Trophoblast cell (in vitro differentiated cells and primary cell): Measurements from ENCODE around the gene MYDGF.

Experiments
- DNase-seq, 2 donors: peaks; one replicate each; pipeline ENCODE4 v3.0.0-alpha.2; 2016
- H2AFZ ChIP-seq: 2 replicates; pipeline ENCODE4 v1.6.1; 2013; ENCODE audit warnings: low read length, moderate library complexity, mild to moderate bottlenecking; ENCODE audit not compliant: insufficient read depth, poor library complexity
- H2AK5ac ChIP-seq: 2 replicates; pipeline ENCODE4 v1.6.1; 2013; ENCODE audit warnings: mild to moderate bottlenecking, low read length
- H2BK120ac ChIP-seq: 2 replicates; pipeline ENCODE4 v1.6.1; 2013; ENCODE audit warnings: low read length, mild to moderate bottlenecking, moderate library complexity; ENCODE audit not compliant: insufficient read depth, poor library complexity
- H2BK12ac ChIP-seq: 2 replicates; pipeline ENCODE4 v1.6.1; 2013; ENCODE audit warnings: mild to moderate bottlenecking, low read length, moderate library complexity
- H2BK5ac ChIP-seq: 2 replicates; pipeline ENCODE4 v1.6.1; 2013; ENCODE audit warnings: low read length, low read depth, moderate library complexity, mild to moderate bottlenecking; ENCODE audit not compliant: poor library complexity
- H3K14ac ChIP-seq: 2 replicates; pipeline ENCODE4 v1.6.1; 2013; ENCODE audit warnings: mild to moderate bottlenecking, low read length
- H3K18ac ChIP-seq: 2 replicates; pipeline ENCODE4 v1.6.1; 2013; ENCODE audit warnings: mild to moderate bottlenecking, low read length
- H3K23ac ChIP-seq: 2 replicates; pipeline ENCODE4 v1.6.1; 2013; ENCODE audit warnings: low read length
- H3K27ac ChIP-seq: 2 replicates; pipeline ENCODE4 v1.5.1; 2013; ENCODE audit warnings: low read depth, mild to moderate bottlenecking, inconsistent platforms, low read length, moderate library complexity
- H3K27me3 ChIP-seq: 2 replicates; pipeline ENCODE4 v1.6.1; 2013; ENCODE audit warnings: inconsistent platforms, mild to moderate bottlenecking, low read length, moderate library complexity; ENCODE audit not compliant: insufficient read depth
- H3K36me3 ChIP-seq, 2 experiments: 1 replicate in 1 of 2; 2 replicates in 1 of 2; pipeline ENCODE4 v1.6.1; 2013; ENCODE audit warnings: low read length in 2 of 2, mild to moderate bottlenecking in 2 of 2, moderate library complexity in 1 of 2; ENCODE audit not compliant: insufficient read depth in 2 of 2, control insufficient read depth in 1 of 2
- H3K4ac ChIP-seq: 2 replicates; pipeline ENCODE4 v1.6.1; 2013; ENCODE audit warnings: low read depth, mild to moderate bottlenecking, low read length, moderate library complexity
- H3K4me1 ChIP-seq, 2 experiments: 1 replicate in 1 of 2; 2 replicates in 1 of 2; pipeline ENCODE4 v1.6.1; 2013; ENCODE audit warnings: low read length in 2 of 2, mild to moderate bottlenecking in 2 of 2, moderate library complexity in 1 of 2; ENCODE audit not compliant: insufficient read depth in 2 of 2, control insufficient read depth in 1 of 2
- H3K4me2 ChIP-seq: 2 replicates; pipeline ENCODE4 v1.6.1; 2013; ENCODE audit warnings: inconsistent platforms, mild to moderate bottlenecking, low read length, moderate library complexity
- H3K4me3 ChIP-seq: 2 replicates; pipeline ENCODE4 v1.5.1; 2013; ENCODE audit warnings: mild to moderate bottlenecking, low read depth, low read length, inconsistent platforms
- H3K79me1 ChIP-seq: one replicate; pipeline ENCODE4 v1.6.1; 2013; ENCODE audit warnings: low read length
- H3K79me2 ChIP-seq: 2 replicates; pipeline ENCODE4 v1.6.1; 2013; ENCODE audit warnings: low read length, mild to moderate bottlenecking; ENCODE audit not compliant: control insufficient read depth, insufficient read depth, poor library complexity
- H3K9ac ChIP-seq: 2 replicates; pipeline ENCODE4 v1.6.1; 2013; ENCODE audit warnings: mild to moderate bottlenecking, low read length
- H3K9me3 ChIP-seq: 2 replicates; pipeline ENCODE4 v1.6.1; 2013; ENCODE audit warnings: low read depth, mild to moderate bottlenecking, control low read depth, inconsistent platforms, low read length; ENCODE audit not compliant: insufficient read depth
- H4K12ac ChIP-seq: 2 replicates; pipeline ENCODE4 v1.6.1; 2013; ENCODE audit warnings: low read depth, mild to moderate bottlenecking, low read length, moderate library complexity
- H4K8ac ChIP-seq: 2 replicates; pipeline ENCODE4 v1.6.1; 2013; ENCODE audit warnings: low read depth, mild to moderate bottlenecking, low read length, moderate library complexity
- H4K91ac ChIP-seq: one replicate; pipeline ENCODE4 v1.6.1; 2013; ENCODE audit warnings: low read depth, mild to moderate bottlenecking, low read length, moderate library complexity
- WGBS: extraction: QIAGEN DNeasy Blood & Tissue Kit; methylation state at CpG from one replicate; pipeline ENCODE4 v1.1.7; 2013; ENCODE audit warnings: missing lambda C conversion rate; ENCODE audit not compliant: insufficient read length, insufficient coverage; ENCODE audit errors: extremely low coverage; 5-methylcytosine and 5-hydroxymethylcytosine counted together

Gene MYDGF

GRCh38 chr19:4657262-4657661 is 12.9 kb downstream of the MYDGF start:
- peaks cover 10% of the 10 kb centered on the region for H3K9me3 ChIP-seq
- no peak overlapping the region for H4K8ac ChIP-seq
- H3K36me3 ChIP-seq: peaks cover 64 to 76% of the 10 kb centered on the region in 2 experiments
- H3K79me1 ChIP-seq: no peaks in the 10 kb centered on the region
- H3K27ac ChIP-seq: no peak overlapping the region
- no peak overlapping the region for H2AK5ac ChIP-seq
- H2BK5ac ChIP-seq: no peak overlapping the region
- H3K18ac ChIP-seq: no peak overlapping the region
- no peak overlapping the region for H3K4ac ChIP-seq
- H2BK120ac ChIP-seq: no peak overlapping the region
- H3K27me3 ChIP-seq: no peaks in the 10 kb centered on the region
- no CpG with 5 or more reads among the region's 14 CpGs for WGBS
- no peak overlapping the region for H3K4me2 ChIP-seq
- no peak overlapping the region for H3K14ac ChIP-seq
- H4K12ac ChIP-seq: no peak overlapping the region
- no peak overlapping the region for H2AFZ ChIP-seq
- no peak overlapping the region for H3K9ac ChIP-seq
- H2BK12ac ChIP-seq: no peak overlapping the region
- H3K23ac ChIP-seq: no peak overlapping the region
- no peak overlapping the region for H3K4me3 ChIP-seq
- no peaks in the 10 kb centered on the region for H3K79me2 ChIP-seq
- H4K91ac ChIP-seq: no peak overlapping the region
- no peak for DNase-seq
- no peaks in the 10 kb centered on the region for H3K4me1 ChIP-seq

DNA sequence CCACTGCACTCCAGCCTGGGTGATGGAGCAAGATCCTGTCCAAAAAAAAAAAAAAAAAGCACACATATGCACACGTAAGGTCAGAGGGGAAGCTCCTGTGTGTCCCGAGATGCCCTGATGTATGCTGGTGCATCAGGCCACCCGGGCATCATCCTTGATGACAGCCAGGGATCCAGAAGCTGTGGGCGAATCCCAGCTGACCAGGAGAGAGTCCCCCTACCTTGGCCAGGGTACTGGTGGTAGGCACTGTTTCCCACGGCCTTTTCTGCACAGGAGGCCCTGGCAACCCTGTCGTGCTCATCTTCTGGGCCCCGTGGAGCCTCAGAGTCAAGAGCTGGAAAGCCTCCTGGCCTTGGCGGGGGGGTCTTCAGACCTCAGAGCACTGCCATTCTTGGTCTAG is 14.0 kb downstream of the MYDGF start:
- Histone ChIP-seq H3K4ac (no peak overlapping the region), H4K8ac (no peak overlapping the region), H2BK12ac (no peak overlapping the region), H3K9me3 (peaks cover 10% of the 10 kb centered on the region), H3K23ac (no peak overlapping the region), H2AK5ac (no peak overlapping the region), H3K79me2 (no peaks in the 10 kb centered on the region), H3K14ac (no peak overlapping the region), H3K4me2 (no peak overlapping the region), H3K9ac (no peak overlapping the region), H4K91ac (no peak overlapping the region), H3K18ac (no peak overlapping the region), H3K4me3 (no peak overlapping the region), H3K79me1 (no peaks in the 10 kb centered on the region), H3K4me1 (no peaks in the 10 kb centered on the region), H4K12ac (no peak overlapping the region), H2BK120ac (no peak overlapping the region), H2AFZ (no peak overlapping the region), H2BK5ac (no peak overlapping the region), H3K36me3 (peaks cover 63 to 70% of the 10 kb centered on the region in 2 experiments), H3K27ac (no peak overlapping the region), H3K27me3 (no peaks in the 10 kb centered on the region)
- DNase-seq: no peak
- no CpG with 5 or more reads among the region's 8 CpGs for WGBS

DNA sequence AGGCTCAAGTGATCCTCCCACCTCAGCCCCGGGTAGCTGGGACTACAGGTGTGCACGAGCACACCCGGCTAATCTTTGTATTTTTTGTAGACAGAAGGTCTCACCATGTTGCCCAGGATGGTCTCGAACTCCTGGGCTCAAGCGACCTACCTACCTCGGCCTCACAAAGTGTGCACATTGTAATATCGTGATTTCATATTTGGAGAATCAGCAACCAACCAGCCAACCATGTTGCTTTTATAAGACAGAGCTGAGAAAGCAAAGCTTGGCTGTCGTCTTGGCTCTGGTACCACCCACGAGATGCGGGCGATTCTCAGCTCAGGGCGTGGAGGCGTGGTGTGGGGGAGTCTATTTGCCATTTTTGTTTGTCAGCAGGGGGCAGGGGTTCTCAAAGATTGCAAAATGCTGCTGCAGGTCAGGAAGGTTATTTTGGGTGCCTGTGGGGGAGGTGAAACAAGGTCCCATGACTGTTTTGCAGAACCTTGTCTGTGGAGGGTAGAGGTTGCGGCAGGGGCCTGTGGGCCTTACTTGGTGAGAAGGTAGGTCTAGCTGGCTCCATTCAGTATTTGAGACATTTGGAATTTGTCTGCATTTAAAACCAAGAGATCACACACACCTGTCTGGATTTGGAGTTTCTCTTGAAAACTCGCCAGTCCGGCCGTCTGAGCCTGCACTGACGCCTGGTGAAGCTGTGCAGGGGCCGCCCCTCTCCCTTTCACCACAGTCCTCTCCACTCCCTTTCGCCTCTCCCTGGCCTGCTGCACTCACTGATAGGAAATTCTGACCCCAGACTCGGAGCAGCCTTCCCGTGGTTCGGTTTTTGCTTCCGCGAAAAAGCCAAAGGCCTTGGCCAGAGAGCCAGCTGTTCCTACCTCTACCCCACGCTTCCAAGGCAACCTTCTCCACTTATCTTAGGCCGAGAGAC is 15.4 kb downstream of the MYDGF start:
- H3K27ac ChIP-seq: no peak overlapping the region
- H3K18ac ChIP-seq: no peak overlapping the region
- H3K4me1 ChIP-seq: no peaks in the 10 kb centered on the region
- H3K4ac ChIP-seq: no peak overlapping the region
- H3K23ac ChIP-seq: no peak overlapping the region
- H4K91ac ChIP-seq: no peak overlapping the region
- H3K9ac ChIP-seq: no peak overlapping the region
- peaks cover 53 to 60% of the 10 kb centered on the region in 2 experiments for H3K36me3 ChIP-seq
- H3K4me2 ChIP-seq: no peak overlapping the region
- H3K9me3 ChIP-seq: peaks cover 10% of the 10 kb centered on the region
- H3K79me1 ChIP-seq: no peaks in the 10 kb centered on the region
- no peak overlapping the region for H2BK120ac ChIP-seq
- no peak overlapping the region for H4K8ac ChIP-seq
- no peak overlapping the region for H2AK5ac ChIP-seq
- no peak for DNase-seq
- H3K27me3 ChIP-seq: no peaks in the 10 kb centered on the region
- WGBS: no CpG with 5 or more reads among the region's 27 CpGs
- no peaks in the 10 kb centered on the region for H3K79me2 ChIP-seq
- no peak overlapping the region for H2AFZ ChIP-seq
- no peak overlapping the region for H4K12ac ChIP-seq
- H2BK5ac ChIP-seq: no peak overlapping the region
- H3K14ac ChIP-seq: no peak overlapping the region
- H2BK12ac ChIP-seq: no peak overlapping the region
- no peak overlapping the region for H3K4me3 ChIP-seq

DNA sequence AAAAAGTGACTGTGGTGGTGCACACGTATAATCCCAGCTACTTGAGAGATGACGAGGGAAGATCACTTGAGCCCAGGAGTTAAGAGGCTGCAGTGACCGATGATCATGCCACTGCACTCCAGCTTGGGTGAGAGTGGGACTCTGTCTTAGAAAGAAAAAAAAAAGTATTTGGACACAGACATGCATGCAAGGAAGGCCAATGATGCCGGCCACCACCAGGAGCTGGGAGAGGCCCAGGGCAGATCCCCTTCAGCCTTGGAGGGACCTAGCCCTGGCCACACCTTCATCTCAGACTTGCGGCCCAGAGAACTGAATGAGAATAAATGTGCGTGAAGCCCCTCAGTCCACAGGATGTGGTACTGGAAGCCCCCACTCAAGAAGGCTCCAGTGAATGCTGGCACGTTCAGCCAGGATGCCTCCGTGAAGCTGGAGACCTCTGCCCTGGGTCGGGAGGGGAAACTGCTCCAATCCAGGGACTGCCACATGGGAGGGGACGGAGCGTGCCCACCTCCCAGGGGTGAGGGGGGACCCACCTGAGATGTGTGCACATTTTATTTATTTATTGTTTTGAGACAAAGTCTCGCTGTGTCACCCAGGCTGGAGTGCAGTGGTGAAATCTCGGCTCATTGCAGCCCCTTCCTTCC is 16.2 kb downstream of the MYDGF start:
- Histone ChIP-seq H3K9ac (no peak overlapping the region), H2BK12ac (no peak overlapping the region), H3K4me3 (no peak overlapping the region), H2AK5ac (no peak overlapping the region), H3K9me3 (peaks cover 11% of the 10 kb centered on the region), H2AFZ (no peak overlapping the region), H3K14ac (no peak overlapping the region), H3K4me2 (no peak overlapping the region), H3K79me2 (no peaks in the 10 kb centered on the region), H3K27me3 (no peaks in the 10 kb centered on the region), H3K36me3 (peaks cover 45 to 54% of the 10 kb centered on the region in 2 experiments), H2BK120ac (no peak overlapping the region), H4K91ac (no peak overlapping the region), H3K79me1 (no peaks in the 10 kb centered on the region), H3K4ac (no peak overlapping the region), H3K23ac (no peak overlapping the region), H2BK5ac (no peak overlapping the region), H3K18ac (no peak overlapping the region), H3K27ac (no peak overlapping the region), H3K4me1 (no peaks in the 10 kb centered on the region), H4K8ac (no peak overlapping the region), H4K12ac (no peak overlapping the region)
- DNase-seq: no peak
- WGBS: no CpG with 5 or more reads among the region's 13 CpGs
